Epithelial cell of prostate (primary cell): ENCODE data around the gene FAM199X.

Source experiments
- DNase-seq: peaks from one replicate; pipeline ENCODE4 v3.0.0-alpha.2; 2011; ENCODE audit warnings: low read depth, low spot score
- H3K27ac ChIP-seq: fragments of 450-650 bp; 2 replicates; pipeline ENCODE4 v1.5.1; 2017; ENCODE audit warnings: mild to moderate bottlenecking

FAM199X gene

DNA sequence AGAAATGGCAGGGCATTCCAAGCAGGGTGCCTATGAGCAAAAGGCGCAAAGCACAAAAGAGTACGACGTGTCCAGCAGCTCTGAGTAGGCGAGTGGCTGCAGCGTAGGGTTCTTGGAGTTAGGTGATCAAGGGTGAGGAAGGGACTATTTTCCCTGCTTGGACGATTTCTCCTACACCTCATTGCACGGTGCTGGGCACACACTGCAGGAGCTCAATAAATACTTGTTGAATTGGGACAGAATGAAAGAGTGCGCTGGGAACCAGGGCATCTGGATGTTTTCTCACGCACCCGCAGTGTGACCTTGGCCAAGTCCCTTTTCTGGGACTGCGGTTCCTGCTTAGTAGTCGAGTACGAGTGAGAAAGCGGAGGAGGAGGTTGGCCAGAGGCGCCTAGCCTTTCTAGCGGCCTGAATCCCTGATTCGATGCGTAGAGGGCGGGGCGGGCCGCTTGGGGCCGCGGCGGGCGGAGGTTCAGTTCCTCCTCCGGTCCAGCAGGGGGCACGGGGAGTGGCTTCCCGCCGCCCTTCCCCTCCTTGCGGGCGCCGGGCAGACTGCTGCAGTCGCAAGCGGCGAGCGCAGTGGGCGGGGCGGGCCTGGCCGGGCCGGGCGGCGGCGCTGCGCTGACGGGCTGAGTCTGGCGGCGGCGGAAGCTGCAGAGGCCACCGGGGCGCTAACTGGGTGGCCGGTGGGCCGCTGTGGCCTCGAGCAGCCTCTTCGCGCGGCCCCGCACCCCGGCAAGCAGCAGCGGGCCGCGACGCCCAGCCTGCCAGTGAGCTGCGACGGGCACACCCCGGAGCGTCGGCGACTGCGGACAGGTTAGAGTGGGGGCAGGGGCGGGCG is at the start of gene FAM199X:
Gene FAM199X (plus strand): TSS at position 560 of the 841 bp plus-strand sequence. CDS start 333 bp downstream, outside the sequence.
- peak; percentile 45 for DNase-seq
- H3K27ac ChIP-seq: peak within 1 kb of the TSS; percentile 47

GRCh38 chrX:104117759-104118158 is 48.5 kb upstream of the FAM199X start:
- no peak overlapping the region for H3K27ac ChIP-seq
- DNase-seq: no peak

DNA sequence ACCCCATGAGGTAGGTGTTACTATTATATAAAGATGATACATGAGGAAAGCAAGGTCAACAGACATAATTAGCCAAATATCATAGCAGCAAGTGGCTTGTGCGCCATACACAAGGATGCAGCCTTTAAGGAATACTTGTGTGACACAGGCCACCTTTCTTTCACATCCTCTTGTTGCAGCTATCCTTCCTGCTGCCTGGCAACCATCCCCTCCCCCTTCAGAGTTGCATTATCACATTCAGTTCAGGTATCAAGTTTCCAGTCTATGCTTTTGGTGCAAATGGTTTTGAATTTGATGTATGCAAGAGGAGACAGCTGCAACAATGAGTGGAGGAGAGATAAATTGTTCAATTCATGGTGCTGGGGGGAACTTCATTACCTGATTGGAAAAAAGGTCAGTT is 47.5 kb upstream of the FAM199X start:
- H3K27ac ChIP-seq: no peak overlapping the region
- no peak for DNase-seq

DNA sequence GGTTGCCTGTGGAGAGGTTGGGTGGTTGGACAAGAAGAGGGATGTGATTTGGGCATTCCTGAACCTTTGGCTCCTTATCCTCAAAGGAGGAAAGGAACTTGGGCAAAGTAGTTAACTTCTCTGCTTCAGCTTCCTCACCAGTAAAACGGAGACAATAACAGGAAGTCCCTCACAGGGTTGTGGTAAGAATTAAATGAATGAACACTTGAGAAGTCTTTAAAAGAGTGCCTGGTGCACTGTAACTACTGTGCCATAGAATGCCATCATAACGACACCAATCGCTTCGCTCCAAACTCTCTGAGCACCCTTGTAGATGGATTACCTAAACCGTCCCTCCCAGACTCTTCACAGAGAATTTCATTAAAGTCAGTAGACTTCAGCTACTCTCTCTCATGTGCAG is 43.4 kb upstream of the FAM199X start:
- no peak overlapping the region for H3K27ac ChIP-seq
- DNase-seq: no peak

DNA sequence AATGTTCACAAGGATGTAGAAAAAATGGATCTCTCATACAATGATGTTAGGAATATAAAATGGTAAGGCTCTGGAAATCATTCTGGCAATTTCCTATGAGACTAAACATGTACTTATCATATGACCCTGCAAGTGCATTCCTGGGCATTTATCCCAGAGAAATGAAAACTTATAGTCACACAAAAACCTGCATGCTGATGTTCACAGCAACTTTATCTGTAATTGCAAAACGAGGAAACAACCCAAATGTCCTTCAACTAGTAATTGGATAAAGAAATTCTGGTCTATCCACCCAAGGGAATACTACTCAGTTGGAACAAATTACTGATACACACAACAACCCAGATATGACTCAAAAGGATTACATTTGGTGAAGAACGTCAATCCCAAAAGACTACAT is 39.4 kb upstream of the FAM199X start:
- DNase-seq: no peak
- no peak overlapping the region for H3K27ac ChIP-seq

DNA sequence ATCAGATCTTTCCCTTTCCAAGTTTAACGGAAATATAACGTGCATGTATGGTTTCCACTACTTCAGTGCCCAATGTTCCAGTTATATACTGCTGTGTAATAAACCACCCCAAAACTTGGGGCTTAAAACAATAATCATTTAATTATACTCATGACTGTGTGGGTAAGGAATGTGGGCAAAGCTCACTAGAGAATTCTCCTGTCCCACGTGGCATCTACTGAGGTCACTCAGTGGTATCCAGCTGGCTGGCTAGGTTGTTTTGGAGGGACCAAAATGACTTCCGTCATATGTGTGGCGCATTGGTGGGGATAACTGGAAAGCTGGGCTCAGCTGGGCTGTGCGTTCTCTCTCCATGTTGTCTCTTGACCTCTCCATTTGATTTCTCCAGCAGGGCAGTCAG is 35.4 kb upstream of the FAM199X start:
- no peak for DNase-seq
- H3K27ac ChIP-seq: no peak overlapping the region

DNA sequence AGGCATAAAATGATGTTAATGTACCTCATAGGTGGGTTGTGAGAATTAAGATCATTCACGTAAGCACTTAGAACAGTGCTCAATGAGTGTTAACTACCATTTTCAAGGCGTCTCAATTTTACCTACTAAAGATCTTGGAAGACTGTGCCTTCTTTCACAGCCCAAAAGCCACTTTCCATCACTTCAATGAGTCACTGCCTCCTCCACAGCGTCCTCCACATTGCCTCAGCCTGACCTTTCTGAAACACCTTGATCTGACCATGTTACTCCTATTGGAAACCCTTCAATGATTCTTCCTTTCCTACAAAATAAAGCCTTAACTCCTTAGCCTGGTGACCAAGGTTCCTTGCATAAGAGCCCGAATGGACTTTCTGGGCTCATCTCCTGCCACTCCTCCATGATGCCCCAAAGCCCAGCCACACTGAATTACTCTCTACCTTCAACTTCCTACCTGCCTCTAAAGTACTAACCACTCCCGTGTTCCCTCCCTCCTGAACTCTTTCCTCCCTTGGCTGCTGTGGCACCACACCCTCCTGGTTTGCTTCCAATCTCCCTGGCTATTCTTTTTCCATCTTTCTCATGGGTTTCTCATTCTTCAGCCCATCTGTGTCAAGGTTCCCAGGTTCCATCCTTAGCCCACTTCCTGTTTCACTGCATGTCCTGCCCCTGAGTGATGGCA is 31.5 kb upstream of the FAM199X start:
- no peak for DNase-seq
- H3K27ac ChIP-seq: no peak overlapping the region

DNA sequence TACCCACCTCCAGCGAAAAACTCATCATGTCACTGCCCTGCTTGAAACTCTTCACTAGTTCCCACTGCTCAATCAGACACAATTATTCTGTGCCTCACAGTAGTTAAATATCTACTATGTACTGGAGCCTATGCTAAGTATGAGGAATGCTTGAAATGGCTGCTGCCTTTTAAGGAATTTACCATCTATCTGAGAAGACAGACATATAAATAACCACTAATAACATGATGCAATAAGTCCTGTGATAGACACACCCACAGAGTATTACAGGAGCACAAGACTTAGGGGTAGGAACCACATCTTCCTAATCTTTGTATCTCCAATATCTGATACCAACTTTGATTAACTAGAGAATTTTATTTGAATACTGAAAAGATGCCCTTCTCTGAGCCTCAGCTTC is 30.6 kb upstream of the FAM199X start:
- DNase-seq: no peak
- H3K27ac ChIP-seq: no peak overlapping the region

DNA sequence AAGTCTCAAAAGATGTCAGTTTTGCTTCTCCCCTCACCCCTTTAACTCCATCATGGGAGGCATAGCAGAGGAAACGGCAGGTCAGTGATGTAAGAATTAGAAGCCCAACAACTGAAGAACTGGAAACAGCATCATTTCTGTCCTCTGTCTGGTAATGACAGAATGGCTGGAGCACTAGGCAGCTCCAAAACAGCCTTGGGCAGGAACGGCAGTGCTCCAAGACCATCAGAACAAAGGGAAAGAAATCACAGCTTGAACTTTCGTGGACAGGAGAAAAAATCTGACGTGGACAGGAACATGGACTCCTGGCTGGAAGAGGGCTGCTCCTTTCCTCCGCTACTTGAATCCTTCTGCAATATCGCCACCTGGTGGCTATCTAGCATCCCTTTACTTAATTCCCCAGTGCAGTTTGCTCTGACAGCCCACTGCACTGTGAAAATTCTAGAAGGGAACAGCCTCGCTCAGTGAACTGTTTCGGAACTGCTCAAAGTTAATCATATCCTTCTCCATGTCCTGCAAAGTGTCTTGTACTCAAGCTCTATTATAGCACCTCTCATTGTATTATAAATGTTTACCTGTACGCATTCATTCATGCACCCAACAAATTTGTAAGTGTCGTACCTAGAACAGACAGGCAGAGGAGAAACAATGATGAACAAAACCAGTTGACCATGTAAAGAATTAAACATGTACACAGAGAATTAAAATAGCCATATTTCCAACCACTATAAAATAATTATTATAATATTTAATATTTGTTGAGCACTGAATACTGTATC is 29.8 kb upstream of the FAM199X start:
- DNase-seq: peak; percentile 8
- no peak overlapping the region for H3K27ac ChIP-seq

GRCh38 chrX:104137496-104137895 is 28.8 kb upstream of the FAM199X start:
- no peak for DNase-seq
- no peak overlapping the region for H3K27ac ChIP-seq

- no peak for DNase-seq
- no peak overlapping the region for H3K27ac ChIP-seq
Measured at GRCh38 chrX:104141087-104141760, 25.0 kb upstream of the FAM199X start.

DNA sequence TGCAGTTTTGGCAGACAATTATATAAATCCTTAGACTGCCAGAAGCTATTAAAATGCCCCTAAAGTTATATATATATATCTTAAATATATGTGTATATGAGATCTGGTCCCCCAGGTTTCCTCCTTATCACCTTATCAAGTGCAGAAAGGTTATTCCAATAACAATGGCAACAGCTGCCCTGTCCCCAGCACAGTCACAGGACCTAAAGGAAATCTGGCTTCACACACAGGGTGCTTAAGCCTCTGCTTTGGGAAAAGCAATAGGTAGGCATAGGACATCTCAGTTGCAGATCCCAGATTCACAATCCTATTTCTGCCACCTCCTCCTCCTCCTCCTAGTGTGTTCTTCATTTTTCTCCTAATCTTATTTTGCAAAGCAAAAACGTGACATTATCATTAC is 15.2 kb upstream of the FAM199X start:
- DNase-seq: no peak
- H3K27ac ChIP-seq: no peak overlapping the region

DNA sequence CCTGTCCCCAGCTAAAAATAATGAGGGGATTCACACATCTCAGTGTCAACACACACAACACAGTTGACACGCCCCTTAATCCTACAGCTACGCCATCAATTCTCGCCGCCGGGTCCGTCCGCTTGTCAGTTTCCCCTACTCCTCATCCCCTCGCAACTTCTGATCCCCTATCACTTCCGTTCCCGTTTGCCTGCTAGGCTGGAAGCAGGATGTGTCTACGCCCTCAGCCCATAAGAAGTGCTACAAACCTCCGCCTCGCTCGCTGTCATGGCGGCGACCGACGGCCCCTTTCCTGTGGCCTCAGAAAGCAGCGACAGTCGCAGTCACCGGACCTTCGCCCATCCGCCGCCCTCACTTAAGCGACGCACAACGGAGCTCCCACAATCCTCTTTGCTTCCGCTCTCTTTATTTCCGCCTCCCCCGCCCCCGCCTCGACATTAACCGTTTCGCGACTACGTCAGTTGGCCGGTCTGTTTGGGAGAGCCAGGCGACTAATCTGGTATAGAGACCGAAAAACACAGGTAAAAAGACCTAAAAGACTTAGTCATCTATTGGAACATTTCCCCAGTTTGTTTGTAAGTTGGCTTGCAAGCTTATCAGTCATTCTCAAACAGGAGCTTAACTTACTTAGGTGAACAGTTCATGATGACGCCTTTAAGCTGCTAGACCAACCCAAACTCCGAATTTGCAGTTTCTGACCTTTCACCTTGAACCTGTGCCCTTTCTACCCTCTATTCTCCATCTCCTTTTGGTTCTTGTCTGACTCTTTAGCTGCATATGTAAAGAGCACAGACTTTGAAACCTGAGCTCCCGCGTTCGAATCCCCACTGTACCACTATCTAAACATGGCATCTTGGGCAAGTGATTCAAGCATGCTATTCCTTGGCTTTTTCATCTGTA is 9.4 kb upstream of the FAM199X start, which contains the start of gene SLC25A53:
Gene SLC25A53 (minus strand): TSS at position 380 of the 900 bp plus-strand sequence. CDS start 51,752 bp downstream, outside the sequence.
- peak within 1 kb of the TSS; percentile 87 for H3K27ac ChIP-seq
- DNase-seq: peak; percentile 16

DNA sequence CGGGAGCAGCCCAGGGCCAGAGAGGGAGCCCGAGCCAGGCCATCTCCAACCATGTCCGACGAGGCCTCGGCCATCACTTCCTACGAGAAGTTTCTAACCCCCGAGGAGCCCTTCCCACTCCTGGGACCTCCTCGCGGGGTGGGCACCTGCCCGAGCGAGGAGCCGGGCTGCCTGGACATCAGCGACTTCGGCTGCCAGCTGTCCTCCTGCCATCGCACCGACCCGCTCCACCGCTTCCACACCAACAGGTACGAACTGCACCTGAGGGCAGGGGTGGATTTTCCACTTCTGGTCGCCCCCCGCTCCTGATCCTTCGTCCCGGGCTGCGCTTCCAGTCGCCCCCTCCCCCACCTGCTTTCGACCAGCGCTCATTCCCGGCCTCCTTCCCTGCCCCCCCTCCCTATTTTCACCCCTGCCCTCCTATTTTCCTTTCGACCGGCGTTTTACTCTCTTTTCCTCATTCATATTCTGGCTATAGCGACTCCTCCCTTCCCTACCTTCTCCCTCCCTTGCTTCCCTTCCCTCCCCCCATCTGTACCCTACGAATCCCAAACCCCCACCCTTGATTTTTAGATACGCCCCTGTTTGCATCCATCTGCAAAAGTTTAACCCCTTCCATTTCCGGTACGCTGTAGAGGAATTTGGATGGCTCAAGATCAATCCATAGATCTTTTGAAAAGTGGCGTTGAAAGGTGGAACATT is 633 bp downstream of the FAM199X start:
- DNase-seq: no peak
- peak overlapping the region; percentile 47 for H3K27ac ChIP-seq

- H3K27ac ChIP-seq: no peak overlapping the region
- DNase-seq: no peak
Measured at GRCh38 chrX:104168127-104168526, 1.9 kb downstream of the FAM199X start.

GRCh38 chrX:104172121-104172520 is 5.9 kb downstream of the FAM199X start:
- DNase-seq: no peak
- H3K27ac ChIP-seq: no peak overlapping the region

DNA sequence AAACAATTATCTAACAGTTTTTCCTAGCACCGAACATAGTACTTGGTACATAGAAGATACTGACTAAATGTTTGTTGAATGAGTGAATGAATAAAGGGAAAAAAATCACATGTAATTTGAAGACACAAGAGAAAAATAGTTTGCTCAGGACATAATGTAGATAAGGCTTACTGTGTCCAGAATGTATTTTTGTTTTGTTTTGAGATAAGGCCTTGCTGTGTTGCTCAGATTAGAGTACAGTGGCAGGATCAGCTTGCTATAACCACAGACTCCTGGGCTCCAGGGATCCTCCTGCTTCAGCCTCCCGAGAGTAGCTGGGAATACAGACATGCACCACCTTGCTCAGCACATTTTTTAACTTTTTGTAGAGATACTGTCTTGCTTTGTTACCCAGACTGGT is 6.5 kb downstream of the FAM199X start:
- H3K27ac ChIP-seq: no peak overlapping the region
- DNase-seq: no peak

GRCh38 chrX:104173841-104174240 is 7.6 kb downstream of the FAM199X start:
- DNase-seq: no peak
- H3K27ac ChIP-seq: no peak overlapping the region

GRCh38 chrX:104183685-104184084 is 17.4 kb downstream of the FAM199X start:
- DNase-seq: no peak
- H3K27ac ChIP-seq: no peak overlapping the region
